KMS-11 (cell line): Measurements from ENCODE around the gene FBXO15.

Source experiments
- H2AFZ ChIP-seq: fragments of 200-600 bp; sonication (generic); 2 replicates; pipeline ENCODE4 v1.6.1; 2016; ENCODE audit warnings: antibody characterized with exemption, mixed run types, low read depth
- H3K27ac ChIP-seq: fragments of 200-600 bp; sonication (generic); 2 replicates; pipeline ENCODE4 v1.6.1; 2016; ENCODE audit warnings: mild to moderate bottlenecking, mixed run types
- H3K27me3 ChIP-seq: fragments of 200-600 bp; sonication (generic); 2 replicates; pipeline ENCODE4 v1.6.1; 2017; ENCODE audit warnings: mild to moderate bottlenecking, low read depth, mixed run types, moderate library complexity; ENCODE audit not compliant: insufficient read depth
- H3K36me3 ChIP-seq: fragments of 200-600 bp; sonication (generic); 2 replicates; pipeline ENCODE4 v1.6.1; 2017; ENCODE audit warnings: mild to moderate bottlenecking, mixed run types; ENCODE audit not compliant: insufficient read depth
- H3K4me1 ChIP-seq: fragments of 200-600 bp; sonication (generic); 2 replicates; pipeline ENCODE4 v1.6.1; 2016; ENCODE audit warnings: mild to moderate bottlenecking, low read depth, mixed run types; ENCODE audit not compliant: poor library complexity, severe bottlenecking
- H3K4me2 ChIP-seq: fragments of 200-600 bp; sonication (generic); 2 replicates; pipeline ENCODE4 v1.7.0; 2016; ENCODE audit warnings: mild to moderate bottlenecking, mixed run types
- H3K4me3 ChIP-seq: fragments of 200-600 bp; sonication (generic); IDR thresholded peaks from 2 replicates; pipeline ENCODE4 v1.6.1; 2017; ENCODE audit warnings: low read depth, low read length, mixed read lengths; ENCODE audit not compliant: insufficient read depth
- H3K79me2 ChIP-seq: fragments of 200-600 bp; sonication (generic); 2 replicates; pipeline ENCODE4 v1.6.1; 2016; ENCODE audit warnings: low read depth, mixed run types; ENCODE audit not compliant: insufficient read depth
- H3K9ac ChIP-seq: fragments of 200-600 bp; sonication (generic); 2 replicates; pipeline ENCODE4 v1.6.1; 2016; ENCODE audit warnings: mild to moderate bottlenecking, mixed run types
- H4K20me1 ChIP-seq: fragments of 200-600 bp; sonication (generic); 2 replicates; pipeline ENCODE4 v1.6.1; 2016; ENCODE audit warnings: mild to moderate bottlenecking, mixed run types; ENCODE audit not compliant: insufficient read depth
- TF ChIP-seq, protein P1 (sequence below): fragments of 200-600 bp; sonication (generic); conservative IDR thresholded peaks from 2 replicates; pipeline ENCODE4 v1.6.1; 2017; ENCODE audit warnings: low read depth, mild to moderate bottlenecking, antibody characterized with exemption, low read length, moderate library complexity, mixed read lengths

FBXO15 gene

DNA sequence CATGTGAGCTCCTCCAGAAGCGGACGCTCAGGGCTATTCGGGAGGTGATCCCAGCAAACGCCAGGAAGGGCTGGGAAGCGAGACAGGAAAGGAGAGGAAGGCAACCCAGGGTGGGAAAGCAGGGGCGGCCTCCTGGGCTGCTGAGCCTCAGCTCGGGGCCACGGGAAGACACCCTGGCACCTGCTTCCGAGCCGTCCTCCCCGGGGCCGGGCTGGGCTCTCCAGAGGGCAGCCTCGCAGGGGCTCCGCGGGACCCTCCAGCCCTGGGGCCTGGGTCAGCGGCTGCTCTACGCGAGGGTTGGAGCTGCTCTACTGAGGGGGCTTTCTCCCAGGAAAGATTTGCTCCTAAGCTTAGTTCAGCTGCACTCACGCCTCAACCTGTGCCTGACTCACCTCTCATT, 34.7 kb upstream of the FBXO15 start:
- H4K20me1 ChIP-seq, result no peaks in the 10 kb centered on the region
- H3K9ac ChIP-seq, result no peak overlapping the region
- H3K79me2 ChIP-seq, result no peaks in the 10 kb centered on the region
- TF ChIP-seq, protein P1, sequence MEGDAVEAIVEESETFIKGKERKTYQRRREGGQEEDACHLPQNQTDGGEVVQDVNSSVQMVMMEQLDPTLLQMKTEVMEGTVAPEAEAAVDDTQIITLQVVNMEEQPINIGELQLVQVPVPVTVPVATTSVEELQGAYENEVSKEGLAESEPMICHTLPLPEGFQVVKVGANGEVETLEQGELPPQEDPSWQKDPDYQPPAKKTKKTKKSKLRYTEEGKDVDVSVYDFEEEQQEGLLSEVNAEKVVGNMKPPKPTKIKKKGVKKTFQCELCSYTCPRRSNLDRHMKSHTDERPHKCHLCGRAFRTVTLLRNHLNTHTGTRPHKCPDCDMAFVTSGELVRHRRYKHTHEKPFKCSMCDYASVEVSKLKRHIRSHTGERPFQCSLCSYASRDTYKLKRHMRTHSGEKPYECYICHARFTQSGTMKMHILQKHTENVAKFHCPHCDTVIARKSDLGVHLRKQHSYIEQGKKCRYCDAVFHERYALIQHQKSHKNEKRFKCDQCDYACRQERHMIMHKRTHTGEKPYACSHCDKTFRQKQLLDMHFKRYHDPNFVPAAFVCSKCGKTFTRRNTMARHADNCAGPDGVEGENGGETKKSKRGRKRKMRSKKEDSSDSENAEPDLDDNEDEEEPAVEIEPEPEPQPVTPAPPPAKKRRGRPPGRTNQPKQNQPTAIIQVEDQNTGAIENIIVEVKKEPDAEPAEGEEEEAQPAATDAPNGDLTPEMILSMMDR, result no peak
- no peaks in the 10 kb centered on the region for H3K4me1 ChIP-seq
- H3K36me3 ChIP-seq, result no peaks in the 10 kb centered on the region
- no peak overlapping the region for H3K4me3 ChIP-seq
- H3K27me3 ChIP-seq, result no peaks in the 10 kb centered on the region
- H2AFZ ChIP-seq, result no peak overlapping the region
- no peak overlapping the region for H3K27ac ChIP-seq
- no peak overlapping the region for H3K4me2 ChIP-seq

DNA sequence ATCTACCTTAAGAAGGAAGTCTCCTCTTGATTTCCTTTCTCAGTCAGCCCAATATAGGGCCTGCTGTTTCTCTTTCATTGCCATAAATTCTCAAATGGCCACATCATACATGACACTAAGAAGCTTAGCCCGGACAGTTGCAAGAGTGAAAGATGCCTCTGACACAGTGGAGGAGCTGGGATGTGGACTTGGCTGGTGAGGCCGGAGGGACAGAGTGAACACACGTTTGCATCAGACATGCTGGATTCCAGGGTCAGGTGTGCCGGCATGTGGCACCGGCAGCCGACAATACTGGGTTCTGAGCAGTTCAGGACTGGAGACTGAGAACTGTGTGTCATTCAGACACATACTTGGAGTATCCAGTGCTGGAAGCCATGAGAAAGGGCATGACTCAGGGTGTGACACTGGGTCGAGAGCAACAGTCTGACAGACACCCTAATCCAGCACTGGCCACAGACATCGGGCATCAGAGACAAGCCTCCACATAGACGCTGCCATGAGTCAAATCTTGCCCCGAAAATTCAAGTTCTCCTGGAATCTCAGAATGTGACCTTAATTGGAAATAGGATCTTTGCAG, 32.1 kb upstream of the FBXO15 start:
- Histone ChIP-seq H3K4me3 (no peak overlapping the region), H3K27me3 (no peaks in the 10 kb centered on the region), H3K27ac (no peak overlapping the region), H3K36me3 (no peaks in the 10 kb centered on the region), H3K4me1 (no peaks in the 10 kb centered on the region), H3K4me2 (no peak overlapping the region), H3K9ac (no peak overlapping the region), H2AFZ (no peak overlapping the region), H4K20me1 (no peaks in the 10 kb centered on the region), H3K79me2 (no peaks in the 10 kb centered on the region)
- TF ChIP-seq, protein P1, result no peak

DNA sequence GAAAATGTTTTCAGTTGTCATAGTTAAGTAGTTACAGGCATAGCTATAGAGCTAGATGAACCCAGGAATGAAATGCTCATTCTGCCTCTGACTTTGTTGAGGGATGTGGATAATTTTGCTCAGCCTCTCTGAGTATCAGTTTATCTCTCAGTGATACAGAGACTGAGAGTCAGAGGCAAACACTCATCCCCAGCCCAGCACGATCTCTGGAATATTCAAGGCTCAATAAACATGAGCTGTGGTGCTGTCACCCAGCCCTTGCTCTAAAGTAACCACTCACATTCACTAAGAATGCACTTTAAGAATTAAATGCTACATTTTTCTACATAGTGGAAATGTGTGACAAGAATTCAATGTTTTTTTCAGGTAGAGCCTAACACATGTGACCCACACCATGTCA, 31.2 kb upstream of the FBXO15 start:
- Histone ChIP-seq H3K4me3 (no peak overlapping the region), H2AFZ (no peak overlapping the region), H3K4me2 (no peak overlapping the region), H3K27ac (no peak overlapping the region), H3K4me1 (no peaks in the 10 kb centered on the region), H4K20me1 (no peaks in the 10 kb centered on the region), H3K79me2 (no peaks in the 10 kb centered on the region), H3K27me3 (no peaks in the 10 kb centered on the region), H3K36me3 (no peaks in the 10 kb centered on the region), H3K9ac (no peak overlapping the region)
- TF ChIP-seq, protein P1, result no peak

DNA sequence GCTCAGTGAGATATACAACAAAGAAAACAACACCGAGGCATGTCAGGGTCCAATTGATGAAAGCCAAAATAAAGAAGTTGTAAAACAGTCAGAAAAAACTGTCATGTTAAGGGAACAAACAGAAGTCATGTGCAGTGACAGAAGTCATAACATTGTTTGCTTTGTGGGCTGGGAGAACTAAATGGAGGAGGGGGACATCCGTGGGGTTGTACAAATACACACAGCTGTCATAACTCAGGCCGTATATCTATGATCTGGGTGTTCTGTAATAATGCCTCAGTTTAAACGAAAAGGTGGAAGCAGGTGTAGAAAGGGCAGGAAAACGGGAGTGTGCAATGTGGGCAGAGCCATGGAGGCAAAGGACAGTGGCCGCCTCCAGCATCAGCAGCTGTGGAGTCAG, 28.0 kb upstream of the FBXO15 start:
- no peak overlapping the region for H3K9ac ChIP-seq
- H3K79me2 ChIP-seq, result no peaks in the 10 kb centered on the region
- H3K4me1 ChIP-seq, result peaks cover 9% of the 10 kb centered on the region
- no peaks in the 10 kb centered on the region for H3K27me3 ChIP-seq
- H3K36me3 ChIP-seq, result no peaks in the 10 kb centered on the region
- no peak overlapping the region for H2AFZ ChIP-seq
- no peak overlapping the region for H3K27ac ChIP-seq
- no peaks in the 10 kb centered on the region for H4K20me1 ChIP-seq
- no peak overlapping the region for H3K4me2 ChIP-seq
- H3K4me3 ChIP-seq, result no peak overlapping the region
- TF ChIP-seq, protein P1, result no peak
